HG03196 (cell line): ENCODE data around the gene EEFSEC.

Experiments used
- ATAC-seq: cut with Tn5 transposase; IDR thresholded peaks from one replicate; pipeline ENCODE4 v1.9.1; 2021; ENCODE audit not compliant: unreplicated experiment

The EEFSEC gene

GRCh38 chr3:128435058-128435457, 281.8 kb downstream of the EEFSEC start:
- ATAC-seq: no peak

GRCh38 chr3:128435561-128435960, 282.3 kb downstream of the EEFSEC start:
- ATAC-seq: no peak

GRCh38 chr3:128436214-128436613, 282.9 kb downstream of the EEFSEC start:
- ATAC-seq: no peak

GRCh38 chr3:128438488-128439072, 285.3 kb downstream of the EEFSEC start:
- ATAC-seq: no peak

- no peak for ATAC-seq
Measured at GRCh38 chr3:128439226-128439625, 285.9 kb downstream of the EEFSEC start.

GRCh38 chr3:128442070-128442469, 288.8 kb downstream of the EEFSEC start:
- no peak for ATAC-seq

- no peak for ATAC-seq
Measured at GRCh38 chr3:128442949-128443348, 289.7 kb downstream of the EEFSEC start.

GRCh38 chr3:128443771-128444170, 290.5 kb downstream of the EEFSEC start:
- no peak for ATAC-seq

GRCh38 chr3:128445357-128445756, 292.1 kb downstream of the EEFSEC start:
- no peak for ATAC-seq

GRCh38 chr3:128446821-128447220, 293.5 kb downstream of the EEFSEC start:
- no peak for ATAC-seq

GRCh38 chr3:128447561-128448013, 294.3 kb downstream of the EEFSEC start:
- ATAC-seq: no peak

- no peak for ATAC-seq
Measured at GRCh38 chr3:128448491-128448890, 295.2 kb downstream of the EEFSEC start.

- ATAC-seq: no peak
Measured at GRCh38 chr3:128449111-128449638, 295.9 kb downstream of the EEFSEC start.

GRCh38 chr3:128452120-128452519, 298.8 kb downstream of the EEFSEC start:
- ATAC-seq: no peak

GRCh38 chr3:128452678-128453275, 299.5 kb downstream of the EEFSEC start:
- no peak for ATAC-seq

GRCh38 chr3:128453501-128454309, 300.4 kb downstream of the EEFSEC start:
- ATAC-seq: no peak

GRCh38 chr3:128454310-128454618, 301.0 kb downstream of the EEFSEC start:
- ATAC-seq: no peak

- ATAC-seq: no peak
Measured at GRCh38 chr3:128455116-128455515, 301.8 kb downstream of the EEFSEC start.

- ATAC-seq: no peak
Measured at GRCh38 chr3:128455786-128456748, 302.8 kb downstream of the EEFSEC start.

GRCh38 chr3:128456776-128457715, 303.8 kb downstream of the EEFSEC start:
- ATAC-seq: no peak
